AG09309 (cell line): Measurements from ENCODE around the gene MEFV.

Source experiments
- DNase-seq: peaks from one replicate; pipeline ENCODE4 v3.0.0-alpha.2; 2010; ENCODE audit warnings: low read depth
- H3K4me3 ChIP-seq: 2 replicates; pipeline ENCODE4 v1.5.1; 2011; ENCODE audit warnings: mild to moderate bottlenecking, low read depth, low read length, moderate library complexity; ENCODE audit not compliant: control insufficient read depth
- CTCF ChIP-seq: IDR thresholded peaks from 2 replicates; pipeline ENCODE4 v1.5.1; 2011; ENCODE audit warnings: mild to moderate bottlenecking, low read depth, low read length, inconsistent platforms; ENCODE audit not compliant: insufficient read depth, control insufficient read depth; ENCODE audit errors: missing control alignments

Gene MEFV

GRCh38 chr16:3220839-3221238, 35.6 kb downstream of the MEFV start:
- TF ChIP-seq CTCF: no peak
- no peak overlapping the region for H3K4me3 ChIP-seq
- no peak for DNase-seq

DNA sequence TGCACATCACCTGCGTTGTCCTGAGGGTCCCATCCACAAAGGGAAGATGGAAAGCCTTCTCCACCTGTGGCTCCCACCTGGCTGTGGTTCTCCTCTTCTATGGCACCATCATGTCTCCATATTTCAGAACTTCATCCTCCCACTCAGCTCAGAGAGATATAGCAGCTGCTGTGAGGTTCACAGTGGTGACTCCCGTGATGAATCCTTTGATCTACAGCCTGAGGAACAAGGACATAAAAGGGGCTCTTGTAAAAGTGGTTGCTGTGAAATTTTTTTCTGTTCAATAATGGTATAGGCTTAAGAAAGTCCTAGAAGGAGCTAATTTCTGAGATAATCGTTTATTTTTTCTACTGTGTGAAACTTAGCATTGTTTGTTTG, 40.2 kb downstream of the MEFV start:
- no peak for DNase-seq
- TF ChIP-seq CTCF: no peak
- H3K4me3 ChIP-seq: no peak overlapping the region

GRCh38 chr16:3215601-3216262, 40.7 kb downstream of the MEFV start:
- no peak overlapping the region for H3K4me3 ChIP-seq
- DNase-seq: no peak
- TF ChIP-seq CTCF: no peak

GRCh38 chr16:3214904-3215600, 41.4 kb downstream of the MEFV start:
- no peak overlapping the region for H3K4me3 ChIP-seq
- no peak for DNase-seq
- TF ChIP-seq CTCF: no peak

DNA sequence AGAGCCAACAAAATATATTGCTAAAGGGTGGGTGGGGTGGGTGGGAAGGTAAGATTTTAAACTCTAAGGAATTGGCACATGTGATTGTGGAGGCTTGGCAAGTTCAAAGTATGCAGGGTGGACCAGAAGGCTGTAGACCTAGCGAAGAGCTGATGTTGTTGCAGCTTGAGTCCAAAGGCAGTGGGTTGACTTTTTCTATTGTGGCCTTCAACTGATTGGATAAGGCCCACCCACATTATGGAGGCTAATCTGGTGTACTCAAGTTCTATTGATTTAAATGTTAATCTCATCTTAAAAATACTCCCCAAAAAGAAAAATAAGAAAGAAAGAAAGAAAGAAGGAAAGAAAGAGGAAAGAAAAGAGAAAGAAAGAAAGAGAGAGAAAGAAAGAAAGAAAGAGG, 43.9 kb downstream of the MEFV start:
- no peak overlapping the region for H3K4me3 ChIP-seq
- DNase-seq: no peak
- TF ChIP-seq CTCF: no peak

- TF ChIP-seq CTCF: no peak
- no peak for DNase-seq
- no peak overlapping the region for H3K4me3 ChIP-seq
Observed at GRCh38 chr16:3212006-3212405, 44.4 kb downstream of the MEFV start.
